ENCODE results near the gene SELPLG. TPM values are rescaled to one million over a fixed set of nuclear protein-coding genes. Genes with fewer than 3 reads are reported as not detected.
"Not testable (repeated sequence)": the region's sequence is repeated elsewhere in the genome, so short reads cannot be mapped to it uniquely, and the experiment has no call there.

SELPLG gene
- total and polyA plus RNA-seq, 4 donors, result 9.1 to 18.2 (median 10.9) TPM

DNA sequence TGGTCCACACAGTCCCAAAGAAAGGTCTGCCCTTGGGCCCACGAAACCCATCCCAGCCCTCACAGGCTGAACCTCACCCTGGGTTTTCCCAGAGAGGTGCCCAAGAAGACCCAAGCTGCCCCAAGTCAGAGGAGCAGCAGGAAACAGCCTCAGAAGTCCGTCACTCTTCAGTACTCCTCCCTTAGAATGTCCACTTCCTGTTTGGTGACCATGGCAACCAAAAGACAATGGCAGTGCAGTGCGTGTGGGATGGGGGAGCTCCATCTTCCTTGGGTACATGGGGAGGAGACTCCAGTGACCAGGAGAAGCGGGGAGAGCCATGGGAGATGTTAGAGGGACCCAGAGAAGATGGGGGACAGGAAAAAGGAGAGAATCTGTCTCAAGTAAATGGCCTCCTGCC, 11.3 kb downstream of the SELPLG start:
- Histone ChIP-seq H3K4me3 (ENCODE audit: low read depth, low read length) (no peak overlapping the region), H3K9me3 (ENCODE audit: control insufficient read depth, insufficient read depth, low read length) (no peaks in the 10 kb centered on the region), H3K4me1 (ENCODE audit: control insufficient read depth, insufficient read depth, low read length) (peaks cover 17% of the 10 kb centered on the region), H3K27me3 (ENCODE audit: control insufficient read depth, insufficient read depth, low read length) (no peaks in the 10 kb centered on the region), H3K36me3 (ENCODE audit: control insufficient read depth, insufficient read depth, low read length) (no peaks in the 10 kb centered on the region), H3K27ac (ENCODE audit: low read depth, low read length) (no peak overlapping the region)
- DNase-seq (ENCODE audit: low read depth in 4 of 6, low spot score in 6 of 6), result peak in 2 of 6 donors; percentile 17 to 38
- WGBS (ENCODE audit: insufficient coverage), result 48% methylated on average over 3 of the region's 4 CpGs

DNA sequence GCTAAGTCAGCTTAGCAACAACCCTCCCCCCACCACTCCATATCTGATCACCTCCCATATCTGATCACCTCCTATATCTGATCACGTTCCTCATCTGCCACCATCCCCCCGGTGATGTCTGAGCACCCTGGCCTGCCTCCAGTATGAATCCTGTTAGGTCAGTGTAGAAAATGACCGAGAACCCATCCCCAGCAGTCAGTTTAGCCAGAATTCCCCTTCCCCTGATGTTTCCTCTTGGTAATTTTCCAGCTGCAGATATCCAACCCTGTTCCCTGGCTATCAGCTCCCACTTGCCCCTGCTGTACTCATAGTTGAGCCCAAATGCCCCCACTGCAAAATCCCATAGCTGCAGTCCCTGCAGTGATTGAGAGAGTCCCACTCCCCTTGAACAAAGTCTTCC, 12.5 kb downstream of the SELPLG start:
- H3K4me3 ChIP-seq (ENCODE audit: low read depth, low read length), result no peak overlapping the region
- no peaks in the 10 kb centered on the region for H3K9me3 ChIP-seq (ENCODE audit: control insufficient read depth, insufficient read depth, low read length)
- no peaks in the 10 kb centered on the region for H3K27me3 ChIP-seq (ENCODE audit: control insufficient read depth, insufficient read depth, low read length)
- WGBS (ENCODE audit: insufficient coverage), result 87% methylated on average over 3 of the region's 3 CpGs
- H3K4me1 ChIP-seq (ENCODE audit: control insufficient read depth, insufficient read depth, low read length), result peaks cover 17% of the 10 kb centered on the region
- no peak overlapping the region for H3K27ac ChIP-seq (ENCODE audit: low read depth, low read length)
- no peak for DNase-seq (ENCODE audit: low read depth in 4 of 6, low spot score in 6 of 6)
- H3K36me3 ChIP-seq (ENCODE audit: control insufficient read depth, insufficient read depth, low read length), result no peaks in the 10 kb centered on the region

GRCh38 chr12:108620236-108620879, 13.3 kb downstream of the SELPLG start:
- Histone ChIP-seq H3K27me3 (ENCODE audit: control insufficient read depth, insufficient read depth, low read length) (no peaks in the 10 kb centered on the region), H3K9me3 (ENCODE audit: control insufficient read depth, insufficient read depth, low read length) (no peaks in the 10 kb centered on the region), H3K4me1 (ENCODE audit: control insufficient read depth, insufficient read depth, low read length) (peaks cover 17% of the 10 kb centered on the region), H3K36me3 (ENCODE audit: control insufficient read depth, insufficient read depth, low read length) (no peaks in the 10 kb centered on the region), H3K4me3 (ENCODE audit: low read depth, low read length) (no peak overlapping the region), H3K27ac (ENCODE audit: low read depth, low read length) (no peak overlapping the region)
- DNase-seq (ENCODE audit: low read depth in 4 of 6, low spot score in 6 of 6), result no peak
- 94% methylated on average over 10 of the region's 10 CpGs for WGBS (ENCODE audit: insufficient coverage)

DNA sequence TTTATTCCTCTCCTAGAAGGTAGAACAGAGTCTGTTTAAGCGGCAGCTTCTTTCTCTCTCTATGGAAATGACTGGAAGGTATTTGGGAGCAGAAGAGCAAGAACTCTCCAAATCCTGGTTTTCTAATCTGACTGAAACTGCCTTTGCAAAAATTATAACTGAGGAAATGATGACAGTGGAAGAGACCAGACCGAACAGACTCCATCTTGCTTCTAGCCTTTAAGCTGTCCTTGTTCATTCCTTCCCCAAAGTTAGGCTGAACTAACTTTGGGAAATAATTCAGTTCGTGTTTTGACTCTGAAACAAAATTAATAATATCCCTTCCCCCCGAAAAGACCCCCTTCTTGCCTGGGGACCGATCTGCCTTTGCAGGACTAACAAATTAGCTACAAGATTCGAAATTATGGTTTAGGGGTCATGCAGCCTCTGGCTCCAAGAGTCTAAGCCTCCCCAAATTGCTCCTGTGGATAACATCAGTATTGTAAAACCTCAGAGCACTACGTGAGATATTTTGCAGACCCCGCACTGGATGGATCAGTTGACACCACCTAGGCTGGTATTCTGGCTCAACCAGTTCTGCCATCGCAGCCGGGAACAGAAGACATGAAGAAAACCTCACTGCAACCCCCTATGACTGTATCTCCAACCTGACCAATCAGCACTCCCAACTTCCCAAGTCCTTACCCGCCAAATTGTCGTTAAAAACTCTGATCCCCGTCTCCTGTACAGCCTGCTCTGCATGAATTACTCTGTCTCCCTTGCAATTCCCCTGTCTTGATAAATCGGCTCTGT, 14.1 kb downstream of the SELPLG start:
- 78% methylated on average over 11 of the region's 14 CpGs for WGBS (ENCODE audit: insufficient coverage)
- DNase-seq (ENCODE audit: low read depth in 4 of 6, low spot score in 6 of 6), result no peak
- Histone ChIP-seq H3K9me3 (ENCODE audit: control insufficient read depth, insufficient read depth, low read length) (no peaks in the 10 kb centered on the region), H3K27ac (ENCODE audit: low read depth, low read length) (no peak overlapping the region), H3K4me1 (ENCODE audit: control insufficient read depth, insufficient read depth, low read length) (peaks cover 17% of the 10 kb centered on the region), H3K27me3 (ENCODE audit: control insufficient read depth, insufficient read depth, low read length) (no peaks in the 10 kb centered on the region), H3K36me3 (ENCODE audit: control insufficient read depth, insufficient read depth, low read length) (no peaks in the 10 kb centered on the region), H3K4me3 (ENCODE audit: low read depth, low read length) (no peak overlapping the region)

DNA sequence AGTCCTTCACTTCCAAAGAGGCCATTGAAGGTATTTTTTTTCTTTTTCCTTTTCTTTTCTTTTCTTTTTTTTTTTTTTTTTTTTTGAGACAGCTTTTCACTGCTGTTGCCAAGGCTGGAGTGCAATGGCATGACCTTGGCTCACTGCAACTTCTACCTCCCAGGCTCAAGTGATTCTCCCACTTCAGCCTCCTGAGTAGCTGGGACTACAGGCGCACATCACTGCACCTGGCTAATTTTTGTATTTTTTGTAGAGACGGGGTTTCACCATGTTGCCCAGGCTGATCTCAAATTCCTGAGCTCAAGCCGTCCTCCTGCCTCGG, 14.8 kb downstream of the SELPLG start:
- not testable (repeated sequence) for H3K9me3 ChIP-seq (ENCODE audit: control insufficient read depth, insufficient read depth, low read length); H3K36me3 ChIP-seq (ENCODE audit: control insufficient read depth, insufficient read depth, low read length); H3K4me3 ChIP-seq (ENCODE audit: low read depth, low read length); H3K27ac ChIP-seq (ENCODE audit: low read depth, low read length); H3K27me3 ChIP-seq (ENCODE audit: control insufficient read depth, insufficient read depth, low read length); DNase-seq (ENCODE audit: low read depth in 4 of 6, low spot score in 6 of 6)
- H3K4me1 ChIP-seq (ENCODE audit: control insufficient read depth, insufficient read depth, low read length), result peaks cover 17% of the 10 kb centered on the region
- WGBS (ENCODE audit: insufficient coverage), result 100% methylated on average over 3 of the region's 4 CpGs

GRCh38 chr12:108618079-108618952, 15.4 kb downstream of the SELPLG start:
- H3K4me1 ChIP-seq (ENCODE audit: control insufficient read depth, insufficient read depth, low read length), result peaks cover 17% of the 10 kb centered on the region
- no peaks in the 10 kb centered on the region for H3K27me3 ChIP-seq (ENCODE audit: control insufficient read depth, insufficient read depth, low read length)
- H3K4me3 ChIP-seq (ENCODE audit: low read depth, low read length), result no peak overlapping the region
- H3K27ac ChIP-seq (ENCODE audit: low read depth, low read length), result no peak overlapping the region
- DNase-seq (ENCODE audit: low read depth in 4 of 6, low spot score in 6 of 6), result peak in 5 of 6 donors; percentile 58 to 93 (median 69)
- H3K36me3 ChIP-seq (ENCODE audit: control insufficient read depth, insufficient read depth, low read length), result no peaks in the 10 kb centered on the region
- WGBS (ENCODE audit: insufficient coverage), result 9% methylated on average over 8 of the region's 16 CpGs
- no peaks in the 10 kb centered on the region for H3K9me3 ChIP-seq (ENCODE audit: control insufficient read depth, insufficient read depth, low read length)

DNA sequence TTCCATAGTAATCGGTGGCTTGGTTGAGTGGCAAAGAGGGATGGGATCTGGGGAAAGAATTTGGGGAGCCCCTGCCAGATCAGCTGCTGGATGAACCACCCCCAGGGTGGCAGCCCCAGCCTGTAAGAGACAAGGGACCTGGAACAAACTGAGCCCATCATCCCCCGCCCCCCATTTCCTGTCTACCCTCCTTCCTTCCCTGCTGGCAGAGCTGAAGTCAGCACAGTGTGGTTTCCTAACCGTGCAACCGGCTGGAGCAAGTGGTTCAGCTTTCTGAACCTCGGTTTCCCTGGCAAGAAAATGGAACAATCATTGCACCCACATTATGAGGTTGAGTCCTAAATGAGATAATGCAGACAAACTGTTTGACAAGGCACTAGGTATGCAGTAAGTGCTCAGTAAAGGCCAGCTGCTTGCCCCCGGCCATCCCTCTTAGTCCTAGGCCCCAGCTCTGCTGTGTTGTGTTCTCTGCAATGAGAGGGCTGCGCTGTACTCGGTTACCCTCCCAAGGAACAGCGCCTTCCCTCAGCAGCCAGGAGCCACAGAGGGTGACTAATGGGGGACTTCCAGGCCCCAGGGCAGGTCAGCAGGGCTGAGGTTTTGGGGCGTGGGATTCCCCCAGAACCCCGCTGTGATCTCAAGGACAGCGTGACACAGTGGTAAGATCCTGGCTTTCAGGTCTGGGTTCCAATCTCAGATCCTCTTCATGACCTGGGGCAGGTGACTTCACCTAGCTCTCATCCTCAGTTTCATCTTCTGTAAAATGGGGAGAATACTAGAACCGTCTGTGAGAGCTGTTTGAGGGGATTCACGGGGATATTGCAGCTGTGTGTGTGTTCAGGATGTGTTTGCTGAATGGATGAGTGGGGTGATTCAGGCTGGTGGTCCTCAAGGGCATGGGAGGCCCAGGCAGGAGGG, 16.5 kb downstream of the SELPLG start:
- Histone ChIP-seq H3K36me3 (ENCODE audit: control insufficient read depth, insufficient read depth, low read length) (no peaks in the 10 kb centered on the region), H3K27ac (ENCODE audit: low read depth, low read length) (no peak overlapping the region), H3K9me3 (ENCODE audit: control insufficient read depth, insufficient read depth, low read length) (no peaks in the 10 kb centered on the region), H3K27me3 (ENCODE audit: control insufficient read depth, insufficient read depth, low read length) (no peaks in the 10 kb centered on the region), H3K4me3 (ENCODE audit: low read depth, low read length) (no peak overlapping the region), H3K4me1 (ENCODE audit: control insufficient read depth, insufficient read depth, low read length) (peaks cover 8% of the 10 kb centered on the region)
- WGBS (ENCODE audit: insufficient coverage), result 80% methylated on average over 13 of the region's 14 CpGs
- no peak for DNase-seq (ENCODE audit: low read depth in 4 of 6, low spot score in 6 of 6)

DNA sequence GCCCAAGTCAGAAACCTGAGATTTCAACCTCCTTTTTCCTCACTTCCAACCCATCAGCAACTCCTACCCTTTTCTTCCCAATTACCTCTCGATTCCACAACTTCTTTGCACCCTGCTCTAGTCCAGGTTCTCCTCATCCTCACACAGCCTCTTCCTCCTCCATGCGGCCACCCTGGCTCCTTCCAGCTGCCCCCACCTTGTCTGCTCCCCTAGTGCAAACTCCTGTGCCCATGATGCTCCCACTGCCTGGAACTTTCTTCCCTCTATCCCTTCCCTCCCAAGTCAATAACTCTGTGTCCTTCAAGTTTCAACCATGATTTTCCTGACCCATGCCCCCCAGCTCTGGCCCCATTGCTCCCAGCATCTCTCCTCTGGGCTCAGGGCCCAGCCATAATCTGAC, 17.3 kb downstream of the SELPLG start:
- H3K4me1 ChIP-seq (ENCODE audit: control insufficient read depth, insufficient read depth, low read length), result peaks cover 8% of the 10 kb centered on the region

DNA sequence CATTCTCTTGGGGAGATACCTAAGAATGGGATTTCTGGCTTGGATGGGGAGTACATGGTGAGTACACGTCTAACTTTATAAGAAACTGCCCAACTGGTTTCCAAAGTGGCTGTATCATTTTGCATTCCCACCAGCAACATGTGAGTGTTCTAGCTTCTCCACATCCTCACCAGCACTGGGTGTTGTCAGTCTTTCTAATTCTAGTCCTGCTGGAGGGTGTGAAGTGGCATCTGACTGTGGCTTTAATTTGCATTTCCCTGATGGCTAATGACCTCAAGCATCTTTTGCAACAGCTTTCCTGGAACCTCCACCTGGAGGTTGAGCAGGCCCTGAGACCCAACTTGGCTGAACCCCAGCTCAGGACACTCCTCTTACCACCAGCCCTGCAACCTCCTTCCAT, 17.8 kb downstream of the SELPLG start:
- H3K4me3 ChIP-seq (ENCODE audit: low read depth, low read length), result no peak overlapping the region
- WGBS (ENCODE audit: insufficient coverage), result no CpG with 5 or more reads among the region's 1 CpG
- H3K27ac ChIP-seq (ENCODE audit: low read depth, low read length), result no peak overlapping the region

More for the DNA sequence above, 17.3 kb downstream of the SELPLG start:
- DNase-seq (ENCODE audit: low read depth in 4 of 6, low spot score in 6 of 6), result no peak
- no peaks in the 10 kb centered on the region for H3K9me3 ChIP-seq (ENCODE audit: control insufficient read depth, insufficient read depth, low read length)
- no peaks in the 10 kb centered on the region for H3K36me3 ChIP-seq (ENCODE audit: control insufficient read depth, insufficient read depth, low read length)
- no peak overlapping the region for H3K27ac ChIP-seq (ENCODE audit: low read depth, low read length)
- no peak overlapping the region for H3K4me3 ChIP-seq (ENCODE audit: low read depth, low read length)
- WGBS (ENCODE audit: insufficient coverage), result 86% methylated on average over 2 of the region's 2 CpGs
- H3K27me3 ChIP-seq (ENCODE audit: control insufficient read depth, insufficient read depth, low read length), result no peaks in the 10 kb centered on the region

More for the DNA sequence above, 17.8 kb downstream of the SELPLG start:
- H3K4me1 ChIP-seq (ENCODE audit: control insufficient read depth, insufficient read depth, low read length), result peaks cover 8% of the 10 kb centered on the region
- no peaks in the 10 kb centered on the region for H3K27me3 ChIP-seq (ENCODE audit: control insufficient read depth, insufficient read depth, low read length)
- no peak for DNase-seq (ENCODE audit: low read depth in 4 of 6, low spot score in 6 of 6)
- no peaks in the 10 kb centered on the region for H3K36me3 ChIP-seq (ENCODE audit: control insufficient read depth, insufficient read depth, low read length)
- H3K9me3 ChIP-seq (ENCODE audit: control insufficient read depth, insufficient read depth, low read length), result no peaks in the 10 kb centered on the region
